ENCODE data around the gene SLFN13. TPM values are rescaled to one million over a fixed set of nuclear protein-coding genes. Genes with fewer than 3 reads are reported as not detected.
A peak's percentile ranks its signal among the peaks of the same experiment; 100 is the strongest.

Gene SLFN13, protein sequence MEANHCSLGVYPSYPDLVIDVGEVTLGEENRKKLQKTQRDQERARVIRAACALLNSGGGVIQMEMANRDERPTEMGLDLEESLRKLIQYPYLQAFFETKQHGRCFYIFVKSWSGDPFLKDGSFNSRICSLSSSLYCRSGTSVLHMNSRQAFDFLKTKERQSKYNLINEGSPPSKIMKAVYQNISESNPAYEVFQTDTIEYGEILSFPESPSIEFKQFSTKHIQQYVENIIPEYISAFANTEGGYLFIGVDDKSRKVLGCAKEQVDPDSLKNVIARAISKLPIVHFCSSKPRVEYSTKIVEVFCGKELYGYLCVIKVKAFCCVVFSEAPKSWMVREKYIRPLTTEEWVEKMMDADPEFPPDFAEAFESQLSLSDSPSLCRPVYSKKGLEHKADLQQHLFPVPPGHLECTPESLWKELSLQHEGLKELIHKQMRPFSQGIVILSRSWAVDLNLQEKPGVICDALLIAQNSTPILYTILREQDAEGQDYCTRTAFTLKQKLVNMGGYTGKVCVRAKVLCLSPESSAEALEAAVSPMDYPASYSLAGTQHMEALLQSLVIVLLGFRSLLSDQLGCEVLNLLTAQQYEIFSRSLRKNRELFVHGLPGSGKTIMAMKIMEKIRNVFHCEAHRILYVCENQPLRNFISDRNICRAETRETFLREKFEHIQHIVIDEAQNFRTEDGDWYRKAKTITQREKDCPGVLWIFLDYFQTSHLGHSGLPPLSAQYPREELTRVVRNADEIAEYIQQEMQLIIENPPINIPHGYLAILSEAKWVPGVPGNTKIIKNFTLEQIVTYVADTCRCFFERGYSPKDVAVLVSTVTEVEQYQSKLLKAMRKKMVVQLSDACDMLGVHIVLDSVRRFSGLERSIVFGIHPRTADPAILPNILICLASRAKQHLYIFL
- total RNA-seq (2021; ENCODE audit: unreplicated experiment) (56.5 TPM), Bru-seq, nascent RNA (percentile 90 among the genes with signal in this experiment), BruChase-seq, experiment 1, labeled RNA remaining after a 2-hour chase (percentile 97 among the genes with signal in this experiment), BruChase-seq, experiment 2, labeled RNA remaining after a 6-hour chase (percentile 97 among the genes with signal in this experiment)
- 21.0 TPM for polyA plus RNA-seq (2012; ENCODE audit: insufficient read length)
- long read RNA-seq, full-length matches to known transcripts, result 23 of 55 reads
- long read RNA-seq, partial matches to known transcripts, result 3 of 55 reads
- long read RNA-seq, other reads (novel, unspliced or antisense), result 29 of 55 reads

DNA sequence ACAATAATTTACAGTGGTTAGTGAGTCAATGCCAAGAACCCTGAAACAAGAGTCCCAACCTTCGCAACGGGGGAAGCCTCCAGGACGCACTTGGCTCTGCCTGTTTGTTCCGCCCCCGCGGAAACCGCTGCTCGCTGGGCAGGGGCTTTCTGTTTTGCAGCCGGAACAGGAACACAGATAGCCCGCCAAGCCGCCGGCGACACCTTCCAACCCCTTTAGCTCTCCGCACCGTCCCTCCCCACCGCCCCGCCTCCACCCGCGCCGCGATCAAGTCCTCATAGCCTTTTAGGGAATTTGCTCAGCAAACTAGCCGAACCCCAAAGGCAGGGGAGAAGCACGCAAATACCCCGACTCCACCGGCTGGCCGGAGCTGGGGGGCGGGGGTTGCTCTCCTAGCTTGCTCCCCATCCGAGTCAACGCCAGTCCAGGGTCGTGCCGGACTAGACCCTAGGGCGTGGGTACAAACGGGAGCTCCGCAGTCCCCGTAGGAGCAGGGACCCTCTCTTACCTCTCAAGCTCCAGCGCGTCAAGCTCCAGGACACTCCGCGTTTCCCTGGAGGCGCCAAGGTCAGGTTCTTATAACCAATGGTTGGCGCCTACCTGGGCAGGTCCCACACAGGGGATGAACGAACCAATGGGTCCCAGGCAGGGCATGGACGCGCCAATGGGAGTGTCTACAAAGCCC, at the start of gene SLFN13:
TSS of gene SLFN13 (minus strand) at position 553 of the 685 bp plus-strand sequence. CDS start 3,086 bp downstream, outside the sequence.
- Histone ChIP-seq H3K27me3 (ENCODE audit: control insufficient read depth, insufficient read depth, low read length) (no peaks in the 10 kb centered on the region), H3K36me3 (ENCODE audit: control insufficient read depth, insufficient read depth, low read length) (0 out of 2 replicates have a peak, but pooled peaks cover 5% of the 10 kb centered on the region), H3K9me3 (ENCODE audit: control insufficient read depth, insufficient read depth, low read depth, low read length) (no peaks in the 10 kb centered on the region), H3K4me1 (ENCODE audit: control insufficient read depth, insufficient read depth, low read length) (peaks cover 5% of the 10 kb centered on the region), H3K4me3 (ENCODE audit: low read depth in 2 of 2, low read length in 2 of 2) (peak within 1 kb of the TSS; percentile 66 to 84), H3K27ac (ENCODE audit: low read length) (peak within 1 kb of the TSS; percentile 82)
- intact Hi-C loops (cut with micrococcal nuclease; ENCODE audit: unreplicated experiment), result no loop called here
- ChIA-PET POLR2A (interaction anchor here (0.6 to 1.9 kb wide), 4 partner anchors 15 to 448 kb away, joined by 3 to 6 read pairs (median 4); no protein-coding TSS in a partner anchor), CTCF (interaction anchor here (0.6 kb wide), 1 partner anchor 65 kb away, joined by 5 read pairs; no protein-coding TSS in a partner anchor)
- ATAC-seq (peak; percentile 98), DNase-seq (ENCODE audit: low read depth, low spot score) (no peak)
- BruUV-seq (replicated peaks), result no TSS peak
- in situ Hi-C loops (cut with HindIII; ENCODE audit: low pct_unique_long_range_greater_than_20kb, low sequenced_read_pairs), result no loop called here
- peak; percentile 62 for TF ChIP-seq POLR2AphosphoS5 (IDR thresholded peaks at IDR 0.05; ENCODE audit: low read depth, low read length)
- TF ChIP-seq, protein P1, sequence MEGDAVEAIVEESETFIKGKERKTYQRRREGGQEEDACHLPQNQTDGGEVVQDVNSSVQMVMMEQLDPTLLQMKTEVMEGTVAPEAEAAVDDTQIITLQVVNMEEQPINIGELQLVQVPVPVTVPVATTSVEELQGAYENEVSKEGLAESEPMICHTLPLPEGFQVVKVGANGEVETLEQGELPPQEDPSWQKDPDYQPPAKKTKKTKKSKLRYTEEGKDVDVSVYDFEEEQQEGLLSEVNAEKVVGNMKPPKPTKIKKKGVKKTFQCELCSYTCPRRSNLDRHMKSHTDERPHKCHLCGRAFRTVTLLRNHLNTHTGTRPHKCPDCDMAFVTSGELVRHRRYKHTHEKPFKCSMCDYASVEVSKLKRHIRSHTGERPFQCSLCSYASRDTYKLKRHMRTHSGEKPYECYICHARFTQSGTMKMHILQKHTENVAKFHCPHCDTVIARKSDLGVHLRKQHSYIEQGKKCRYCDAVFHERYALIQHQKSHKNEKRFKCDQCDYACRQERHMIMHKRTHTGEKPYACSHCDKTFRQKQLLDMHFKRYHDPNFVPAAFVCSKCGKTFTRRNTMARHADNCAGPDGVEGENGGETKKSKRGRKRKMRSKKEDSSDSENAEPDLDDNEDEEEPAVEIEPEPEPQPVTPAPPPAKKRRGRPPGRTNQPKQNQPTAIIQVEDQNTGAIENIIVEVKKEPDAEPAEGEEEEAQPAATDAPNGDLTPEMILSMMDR (IDR thresholded peaks at IDR 0.05), result no peak

DNA sequence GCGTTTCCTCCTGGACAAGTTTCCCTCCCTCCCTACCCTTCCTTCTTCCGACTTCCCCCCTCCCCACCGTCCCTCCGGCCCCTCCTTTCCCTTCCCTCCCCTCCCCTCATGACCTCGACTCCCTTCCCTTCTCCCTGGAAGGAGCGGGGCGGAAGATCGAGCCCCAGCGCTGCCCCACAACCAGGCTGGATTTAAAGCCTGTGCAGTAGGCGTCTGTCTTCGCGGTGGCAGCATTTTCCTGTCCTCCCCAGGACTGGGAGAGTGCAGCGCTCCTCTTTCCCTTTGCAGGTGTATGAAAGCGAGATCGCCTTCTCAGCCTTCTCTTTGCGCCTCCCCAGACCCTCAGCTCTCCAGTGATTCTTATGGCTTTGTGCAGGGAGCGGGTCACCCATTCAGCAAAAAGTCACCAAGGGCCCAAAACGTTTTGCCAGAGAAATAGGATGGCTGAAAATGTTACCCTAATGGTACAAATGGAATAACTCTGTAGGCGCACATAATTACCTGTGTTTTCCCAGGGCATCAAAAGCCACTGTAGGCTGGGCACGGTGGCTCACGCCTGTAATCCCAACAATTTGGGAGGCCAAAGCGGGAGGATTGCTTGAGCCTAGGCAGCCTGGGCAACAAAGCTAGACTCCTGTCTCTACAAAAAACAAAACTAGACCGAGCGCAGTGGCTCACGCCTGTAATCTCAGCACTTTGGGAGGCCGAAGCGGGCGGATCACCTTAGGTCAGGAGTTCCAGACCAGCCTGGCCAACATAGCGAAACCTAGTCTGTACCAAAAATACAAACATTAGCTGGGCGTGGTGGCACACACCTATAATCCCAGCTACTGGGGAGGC, 48.1 kb upstream of the SLFN13 start:
- H3K4me1 ChIP-seq (ENCODE audit: control insufficient read depth, insufficient read depth, low read length), result no peaks in the 10 kb centered on the region
- no peak overlapping the region for H3K27ac ChIP-seq (ENCODE audit: low read length)
- TF ChIP-seq, protein P1 (IDR thresholded peaks at IDR 0.05), result no peak
- TF ChIP-seq, protein P2, sequence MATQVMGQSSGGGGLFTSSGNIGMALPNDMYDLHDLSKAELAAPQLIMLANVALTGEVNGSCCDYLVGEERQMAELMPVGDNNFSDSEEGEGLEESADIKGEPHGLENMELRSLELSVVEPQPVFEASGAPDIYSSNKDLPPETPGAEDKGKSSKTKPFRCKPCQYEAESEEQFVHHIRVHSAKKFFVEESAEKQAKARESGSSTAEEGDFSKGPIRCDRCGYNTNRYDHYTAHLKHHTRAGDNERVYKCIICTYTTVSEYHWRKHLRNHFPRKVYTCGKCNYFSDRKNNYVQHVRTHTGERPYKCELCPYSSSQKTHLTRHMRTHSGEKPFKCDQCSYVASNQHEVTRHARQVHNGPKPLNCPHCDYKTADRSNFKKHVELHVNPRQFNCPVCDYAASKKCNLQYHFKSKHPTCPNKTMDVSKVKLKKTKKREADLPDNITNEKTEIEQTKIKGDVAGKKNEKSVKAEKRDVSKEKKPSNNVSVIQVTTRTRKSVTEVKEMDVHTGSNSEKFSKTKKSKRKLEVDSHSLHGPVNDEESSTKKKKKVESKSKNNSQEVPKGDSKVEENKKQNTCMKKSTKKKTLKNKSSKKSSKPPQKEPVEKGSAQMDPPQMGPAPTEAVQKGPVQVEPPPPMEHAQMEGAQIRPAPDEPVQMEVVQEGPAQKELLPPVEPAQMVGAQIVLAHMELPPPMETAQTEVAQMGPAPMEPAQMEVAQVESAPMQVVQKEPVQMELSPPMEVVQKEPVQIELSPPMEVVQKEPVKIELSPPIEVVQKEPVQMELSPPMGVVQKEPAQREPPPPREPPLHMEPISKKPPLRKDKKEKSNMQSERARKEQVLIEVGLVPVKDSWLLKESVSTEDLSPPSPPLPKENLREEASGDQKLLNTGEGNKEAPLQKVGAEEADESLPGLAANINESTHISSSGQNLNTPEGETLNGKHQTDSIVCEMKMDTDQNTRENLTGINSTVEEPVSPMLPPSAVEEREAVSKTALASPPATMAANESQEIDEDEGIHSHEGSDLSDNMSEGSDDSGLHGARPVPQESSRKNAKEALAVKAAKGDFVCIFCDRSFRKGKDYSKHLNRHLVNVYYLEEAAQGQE (IDR thresholded peaks at IDR 0.05; ENCODE audit: insufficient read depth in 1 of 2, low read depth in 2 of 2, low read length in 1 of 2), result no peak
- TF ChIP-seq TCF7L2 (IDR thresholded peaks at IDR 0.05; ENCODE audit: low read depth, low read length) (no peak), SIN3A (IDR thresholded peaks at IDR 0.05; ENCODE audit: borderline replicate concordance, insufficient read depth, low read depth, low read length) (no peak), POLR2AphosphoS5 (IDR thresholded peaks at IDR 0.05; ENCODE audit: low read depth, low read length) (no peak)
- in situ Hi-C loops (cut with HindIII; ENCODE audit: low pct_unique_long_range_greater_than_20kb, low sequenced_read_pairs), result no loop called here
- H3K36me3 ChIP-seq (ENCODE audit: control insufficient read depth, insufficient read depth, low read length), result no peaks in the 10 kb centered on the region
- BruUV-seq (replicated peaks), result no TSS peak
- CTCF ChIA-PET, result no interaction called here
- no peak for ATAC-seq
- POLR2A ChIA-PET, result no interaction called here
- H3K4me3 ChIP-seq (ENCODE audit: low read depth in 2 of 2, low read length in 2 of 2), result no peak overlapping the region
- DNase-seq (ENCODE audit: low read depth, low spot score), result no peak
- peaks cover 2% of the 10 kb centered on the region; the same call in 1 of the 2 replicates for H3K27me3 ChIP-seq (ENCODE audit: control insufficient read depth, insufficient read depth, low read length)
- no peaks in the 10 kb centered on the region for H3K9me3 ChIP-seq (ENCODE audit: control insufficient read depth, insufficient read depth, low read depth, low read length)
- intact Hi-C loops (cut with micrococcal nuclease; ENCODE audit: unreplicated experiment), result no loop called here
